ENCODE results near the gene VPS45.
"Not testable (repeated sequence)": the region's sequence is repeated elsewhere in the genome, so short reads cannot be mapped to it uniquely, and the experiment has no call there.

The VPS45 gene

DNA sequence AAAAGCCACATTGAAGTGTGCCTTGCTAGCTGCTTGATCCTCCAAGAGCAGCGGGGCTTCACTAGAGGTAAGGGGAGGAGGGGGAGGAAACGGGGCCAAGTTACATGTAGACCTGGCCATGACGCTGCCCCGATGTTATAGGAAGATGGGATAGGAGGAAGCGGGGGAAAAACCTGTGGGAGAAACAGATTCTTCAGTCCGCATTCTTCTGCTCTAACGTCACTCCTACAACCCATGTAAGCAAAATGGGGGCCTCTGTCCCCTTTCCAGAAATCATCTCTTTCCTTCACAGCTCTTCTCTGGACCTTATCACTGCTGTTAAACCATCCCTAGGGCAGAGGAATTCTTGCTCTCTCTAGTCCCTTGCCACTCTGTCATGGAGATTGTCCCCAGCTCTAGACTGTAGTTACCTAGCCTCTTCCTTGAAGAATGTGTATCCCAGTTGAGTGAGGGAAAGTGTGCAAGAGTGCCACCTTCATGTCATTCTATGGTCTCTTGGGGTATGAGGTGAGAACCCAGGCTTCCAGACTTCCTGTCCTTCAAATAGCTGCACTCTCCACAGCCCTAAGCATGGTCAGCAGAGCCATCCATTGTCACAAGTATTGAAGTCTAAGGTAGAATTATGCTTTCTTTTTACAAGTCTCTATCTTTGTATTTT is 93.5 kb downstream of the VPS45 start:
- no peak for DNase-seq (ENCODE audit: low read depth)

DNA sequence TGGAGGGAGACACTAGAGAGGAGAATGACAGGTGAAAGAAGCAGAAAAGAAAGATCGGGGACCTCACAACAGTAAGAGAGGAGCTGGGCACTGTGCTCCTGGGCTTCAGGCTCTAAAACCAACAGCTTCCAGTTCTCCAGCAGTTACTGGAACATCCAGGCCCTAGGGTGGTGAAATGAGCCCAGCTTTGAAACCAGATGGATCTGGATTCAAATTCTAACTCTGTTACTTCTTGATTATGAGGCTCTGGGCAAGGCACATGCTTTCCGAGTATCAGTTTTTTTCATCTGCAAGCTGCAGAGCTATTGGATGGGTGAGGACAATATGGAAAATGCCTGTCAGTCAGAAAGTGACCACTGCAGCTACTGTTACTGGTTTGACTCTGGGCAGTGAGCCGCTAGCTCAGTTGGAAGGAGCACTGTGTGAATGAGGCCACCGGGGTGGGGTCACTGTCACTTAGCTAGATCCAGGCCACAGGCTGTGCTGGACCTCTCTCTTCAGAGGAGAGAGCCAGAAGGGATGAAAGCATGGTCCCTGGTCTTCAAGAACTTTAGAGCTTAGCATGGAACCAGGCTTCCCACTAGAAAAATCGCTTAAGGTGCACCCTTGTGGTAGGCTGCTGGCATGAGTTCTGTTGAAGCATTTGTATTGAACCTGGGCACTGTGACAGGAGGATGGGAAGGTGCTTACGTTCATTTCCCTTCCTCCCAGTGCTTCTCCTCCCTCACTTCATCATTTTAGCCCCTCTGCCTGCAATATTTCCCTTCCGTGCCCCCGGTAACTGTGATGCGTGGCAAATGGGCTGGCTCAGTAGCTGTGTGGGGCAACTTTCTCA is 94.4 kb downstream of the VPS45 start:
- no peak for DNase-seq (ENCODE audit: low read depth)

- no peak for DNase-seq (ENCODE audit: low read depth)
Observed at GRCh38 chr1:150162582-150162861, 94.9 kb downstream of the VPS45 start.

- DNase-seq (ENCODE audit: low read depth), result no peak
Observed at GRCh38 chr1:150162862-150163706, 95.5 kb downstream of the VPS45 start.

DNA sequence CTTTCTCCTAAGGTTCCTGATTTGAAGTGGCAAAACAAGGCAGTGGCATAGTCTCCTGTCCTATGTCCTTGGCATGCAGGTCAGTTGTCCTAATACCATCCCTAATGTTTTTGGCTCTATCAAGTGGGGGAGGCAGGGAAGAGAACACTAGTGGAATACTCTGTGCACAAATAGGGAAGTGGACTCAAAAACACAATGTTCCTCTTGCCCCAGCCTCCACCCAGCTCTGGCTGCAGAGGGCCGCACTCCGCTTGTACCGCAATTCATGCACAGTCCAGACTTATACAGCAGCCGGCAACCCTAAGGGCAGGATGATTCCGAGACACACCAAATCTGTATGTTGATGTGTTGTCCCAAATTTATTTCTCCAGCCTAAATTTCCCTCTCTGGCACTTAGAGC is 96.6 kb downstream of the VPS45 start:
- no peak for DNase-seq (ENCODE audit: low read depth)

DNA sequence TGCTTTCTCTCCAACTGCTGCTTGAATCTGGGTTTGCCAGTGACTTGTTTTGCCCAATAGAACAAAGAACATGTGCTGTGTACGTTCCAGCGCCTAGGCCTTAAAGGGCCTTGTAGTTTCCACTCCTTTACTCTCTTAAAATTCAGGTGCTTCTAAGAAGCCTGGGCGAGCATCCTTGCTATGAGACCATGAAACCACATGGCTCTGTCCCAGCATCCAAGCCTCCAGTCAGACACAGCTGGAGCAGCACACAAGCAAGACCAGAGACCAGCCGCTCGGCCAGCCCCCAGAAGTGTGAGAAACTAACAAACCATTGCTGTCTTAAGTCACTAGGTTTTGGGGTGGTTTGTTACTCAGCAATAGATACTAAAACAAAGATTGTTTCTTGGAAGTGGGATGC is 97.2 kb downstream of the VPS45 start:
- no peak for DNase-seq (ENCODE audit: low read depth)

DNA sequence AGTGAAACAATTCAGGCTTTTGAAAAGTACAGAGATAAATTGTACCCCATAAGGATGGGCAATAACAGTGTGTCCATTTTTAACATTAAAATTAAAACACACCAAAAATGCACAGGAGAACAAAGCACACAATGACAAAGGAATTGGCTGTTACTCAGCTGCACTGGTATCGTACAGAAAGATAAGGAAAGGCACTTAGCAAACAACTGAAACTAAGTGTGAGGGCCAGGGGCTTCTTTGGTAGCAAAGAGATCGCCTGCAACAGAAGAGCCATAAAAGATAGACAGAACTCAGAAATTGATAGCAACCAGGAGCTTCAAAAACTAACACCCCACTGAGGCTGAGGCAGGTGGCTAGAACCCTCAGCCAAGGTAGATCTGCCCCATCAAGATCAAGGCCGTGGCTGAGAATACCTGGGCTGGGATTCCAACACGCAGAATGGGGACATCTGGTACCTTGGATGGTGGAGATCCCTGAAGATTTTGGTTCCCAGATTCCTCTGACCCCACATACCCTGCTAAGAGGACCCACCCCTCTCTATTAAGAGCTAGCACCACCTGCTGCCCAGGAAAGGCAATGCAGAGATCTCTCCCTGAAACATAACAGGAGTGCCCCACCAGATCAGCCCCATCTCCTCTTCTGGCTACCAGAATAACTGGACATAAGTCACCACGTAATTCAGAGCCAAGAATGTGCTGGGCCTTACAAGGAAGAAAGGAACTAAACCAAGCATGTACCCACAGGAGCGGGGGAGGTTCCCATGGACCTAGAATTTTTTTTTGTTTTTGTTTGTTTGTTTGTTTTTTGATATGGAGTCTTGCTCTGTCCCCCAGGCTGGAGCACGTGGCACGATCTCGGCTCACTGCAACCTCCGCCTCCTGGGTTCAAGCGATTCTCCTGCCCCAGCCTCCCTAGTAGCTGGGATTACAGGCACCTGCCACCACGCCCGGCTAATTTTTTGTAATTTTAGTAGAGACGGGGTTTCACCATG is 98.3 kb downstream of the VPS45 start:
- DNase-seq (ENCODE audit: low read depth), result peak; percentile 16

DNA sequence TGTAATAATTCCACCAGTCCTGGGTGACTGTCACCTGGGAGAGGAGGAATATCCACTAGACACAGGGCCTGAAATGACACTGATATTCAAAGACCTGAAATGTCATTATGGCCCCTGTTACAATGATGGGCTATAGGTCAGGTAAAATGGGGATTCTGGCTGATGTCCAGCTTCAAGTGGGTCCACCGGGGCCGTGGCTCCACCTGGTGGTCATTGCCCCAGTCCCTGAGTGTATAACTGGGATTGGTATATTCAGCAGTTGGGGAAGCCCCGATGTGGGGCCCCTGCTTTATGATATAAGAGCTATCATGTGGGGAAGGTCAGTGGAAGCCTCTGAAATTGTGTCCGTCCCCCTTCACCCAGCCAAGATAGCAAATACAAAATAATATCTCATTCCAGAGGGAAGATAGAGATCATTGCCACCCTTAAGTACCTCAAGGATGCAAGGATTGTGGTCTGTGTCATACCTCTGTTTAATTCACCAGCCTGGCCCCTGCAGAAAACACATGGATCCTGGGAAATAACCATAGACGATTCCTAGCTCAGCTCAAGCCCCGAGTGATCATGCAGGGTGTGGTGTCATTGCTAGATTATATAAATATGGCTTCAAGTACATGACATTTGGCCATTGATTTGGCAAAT is 101.5 kb downstream of the VPS45 start:
- DNase-seq (ENCODE audit: low read depth), result peak; percentile 17

DNA sequence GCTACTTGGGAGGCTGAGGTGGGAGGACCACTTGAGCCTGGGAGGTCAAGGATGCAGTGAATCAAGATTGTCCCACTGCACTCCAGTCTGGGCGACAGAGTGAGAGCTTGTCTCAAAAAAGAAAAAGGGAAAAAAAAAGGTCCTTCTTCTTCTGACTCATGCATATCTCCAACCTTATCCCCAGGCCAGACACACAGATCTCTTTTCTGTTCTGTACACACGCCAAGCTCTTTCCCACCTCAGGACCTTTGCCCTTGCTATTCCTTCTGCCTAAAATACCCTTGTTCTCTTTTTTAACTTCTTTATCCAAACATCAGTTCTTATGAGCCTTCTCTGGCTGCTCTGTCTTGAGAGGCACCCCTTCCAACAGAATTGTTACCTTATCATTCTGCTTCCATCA is 104.2 kb downstream of the VPS45 start:
- DNase-seq (ENCODE audit: low read depth), result no peak

DNA sequence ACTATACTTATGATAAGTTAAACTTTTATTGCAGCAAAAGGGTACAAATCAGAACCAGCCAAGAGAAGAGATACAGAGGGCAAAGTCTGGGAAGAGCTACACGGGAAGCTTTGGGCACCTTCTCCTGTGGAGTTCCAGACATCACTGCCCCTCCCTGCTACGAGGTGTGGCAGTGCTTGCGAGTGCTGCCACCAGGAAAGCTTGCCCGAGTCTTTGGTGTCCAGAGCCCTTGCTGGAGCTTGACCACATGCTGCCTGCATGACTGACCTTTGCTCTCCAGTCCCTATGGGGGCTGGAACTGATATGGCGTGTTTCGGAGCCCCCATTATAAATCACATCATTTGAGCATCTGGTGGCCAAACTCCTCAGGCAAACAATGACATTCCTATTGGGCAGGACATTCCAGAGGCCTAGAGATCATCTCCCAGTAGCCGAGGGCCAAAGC is 105.6 kb downstream of the VPS45 start:
- no peak for DNase-seq (ENCODE audit: low read depth)

GRCh38 chr1:150176593-150176992 is 109.0 kb downstream of the VPS45 start:
- DNase-seq (ENCODE audit: low read depth), result no peak

- DNase-seq (ENCODE audit: low read depth), result no peak
Observed at GRCh38 chr1:150178548-150178947, 111.0 kb downstream of the VPS45 start.

- no peak for DNase-seq (ENCODE audit: low read depth)
Observed at GRCh38 chr1:150179867-150180266, 112.3 kb downstream of the VPS45 start.

DNA sequence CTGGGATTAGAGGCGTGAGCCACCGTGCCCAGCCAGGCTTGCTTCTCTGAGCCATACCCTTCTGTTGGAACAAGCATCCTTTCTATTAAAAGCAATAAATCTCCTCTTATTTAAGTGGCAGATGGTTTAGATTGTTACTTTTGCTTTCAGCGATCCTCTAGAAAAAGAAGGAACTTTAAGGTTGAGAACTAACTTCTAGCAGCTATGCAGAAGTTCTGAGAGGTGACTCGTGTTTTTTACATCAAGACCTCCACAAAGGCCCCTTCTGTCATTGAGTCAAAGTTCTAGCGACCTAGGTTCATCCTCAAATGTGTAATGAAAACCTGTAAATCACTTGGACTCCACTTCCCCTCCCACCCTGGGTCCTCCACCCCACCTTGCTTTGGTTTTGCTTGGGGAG is 112.9 kb downstream of the VPS45 start:
- no peak for DNase-seq (ENCODE audit: low read depth)

- no peak for DNase-seq (ENCODE audit: low read depth)
Observed at GRCh38 chr1:150182247-150182646, 114.7 kb downstream of the VPS45 start.

DNA sequence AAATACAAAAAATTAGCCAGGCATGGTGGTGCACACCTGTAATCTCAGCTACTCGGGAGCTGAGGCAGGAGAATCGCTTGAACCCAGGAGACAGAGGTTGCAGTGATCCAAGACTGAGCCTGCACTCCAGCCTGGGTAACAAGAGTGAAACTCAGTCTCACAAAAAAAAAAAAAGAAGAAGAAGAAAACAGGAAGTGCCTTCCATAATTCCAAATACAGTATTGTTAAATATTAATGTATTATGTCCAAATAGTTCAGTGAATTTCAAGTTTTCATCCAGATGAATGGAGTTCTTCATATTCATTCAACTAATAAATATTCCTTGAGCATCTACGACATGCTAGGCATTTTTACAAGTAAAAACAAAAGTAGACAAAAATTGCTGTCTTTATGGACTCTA is 115.5 kb downstream of the VPS45 start:
- DNase-seq (ENCODE audit: low read depth), result no peak

GRCh38 chr1:150185481-150185880 is 117.9 kb downstream of the VPS45 start:
- DNase-seq (ENCODE audit: low read depth), result no peak

GRCh38 chr1:150186438-150186788 is 118.8 kb downstream of the VPS45 start:
- not testable (repeated sequence) for DNase-seq (ENCODE audit: low read depth)

DNA sequence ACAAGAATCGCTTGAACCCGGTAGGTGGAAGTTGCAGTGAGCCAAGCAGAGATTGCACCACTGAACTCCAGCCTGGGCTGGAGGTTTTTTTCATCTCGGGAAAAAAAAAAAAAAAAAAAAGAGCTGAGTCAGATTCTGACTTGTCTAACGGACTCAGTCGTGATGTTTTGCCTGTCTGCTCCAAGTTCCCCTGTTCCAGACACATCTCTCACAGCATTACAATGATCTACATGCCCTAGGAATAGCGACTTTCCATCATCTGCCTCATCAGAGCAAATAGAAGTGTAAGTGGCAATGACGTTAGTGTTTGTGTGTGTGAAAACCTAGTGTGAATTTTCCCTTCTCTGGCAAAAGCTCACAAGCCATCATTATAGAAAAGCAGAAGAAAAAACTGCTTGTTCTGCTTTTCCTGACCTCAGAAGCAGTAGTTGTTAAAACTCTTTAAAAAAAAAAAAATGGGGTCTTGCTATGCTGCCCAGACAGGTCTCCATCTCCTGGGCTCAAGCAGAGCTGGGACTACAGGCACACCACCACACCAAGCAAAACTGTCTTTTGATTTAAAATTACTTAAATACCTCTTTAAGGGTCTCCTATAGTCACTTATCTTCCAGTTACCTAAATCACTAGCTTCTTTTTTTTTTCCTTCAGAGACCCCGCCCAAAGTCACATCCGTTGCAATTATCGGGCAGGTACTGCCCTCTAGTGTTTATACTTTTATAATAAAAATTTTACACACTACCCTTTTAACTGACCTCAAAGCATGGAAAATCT is 119.4 kb downstream of the VPS45 start:
- DNase-seq (ENCODE audit: low read depth), result no peak

DNA sequence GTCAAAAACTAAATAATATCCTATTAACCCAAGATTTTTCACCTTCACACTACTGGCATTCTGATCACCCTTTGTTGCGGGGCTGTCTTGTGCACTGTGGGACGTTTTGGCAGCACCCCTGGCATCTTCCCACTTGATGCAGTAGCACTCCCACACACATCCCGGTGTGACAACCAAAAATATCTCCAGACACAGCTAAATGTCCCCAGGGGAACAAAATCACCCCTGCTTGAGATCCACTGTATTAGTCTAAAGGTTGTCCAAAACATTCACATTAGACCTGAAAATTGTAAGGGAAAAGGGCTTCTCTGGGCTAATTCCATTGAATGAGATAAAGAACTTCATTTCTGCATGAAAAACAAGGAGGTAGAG is 120.0 kb downstream of the VPS45 start:
- DNase-seq (ENCODE audit: low read depth), result no peak

GRCh38 chr1:150192012-150192411 is 124.4 kb downstream of the VPS45 start:
- DNase-seq (ENCODE audit: low read depth), result no peak

Measured in stimulated activated CD8-positive, alpha-beta memory T cell treated with anti-CD3 and anti-CD28 coated beads, Interleukin-12 subunit alpha, Interleukin-12 subunit beta, amount 100 ng/mL, for 4 hours (primary cell).